Measurements from ENCODE around the gene FTL.

The FTL gene

DNA sequence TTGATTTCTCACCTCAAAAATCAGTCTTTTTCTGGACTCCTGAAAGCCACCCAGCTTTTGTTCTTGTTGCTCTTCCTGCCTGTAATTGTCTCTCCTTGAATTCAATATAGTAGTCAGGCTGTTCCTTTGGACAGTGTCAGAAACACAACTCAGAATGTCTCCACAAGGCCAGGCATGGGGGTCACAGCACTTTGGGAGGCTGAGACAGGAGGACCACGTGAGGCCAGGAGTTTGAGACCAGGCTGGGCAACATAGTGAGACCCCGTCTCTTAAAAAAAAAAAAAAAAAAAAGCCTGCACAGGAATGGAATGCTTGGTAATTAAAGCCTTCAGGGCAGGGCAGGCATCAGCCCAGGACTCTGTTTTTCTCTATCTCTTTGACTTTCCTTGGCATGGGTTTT, 19.3 kb upstream of the FTL start:
- no peak for DNase-seq (ENCODE audit: low read depth)

DNA sequence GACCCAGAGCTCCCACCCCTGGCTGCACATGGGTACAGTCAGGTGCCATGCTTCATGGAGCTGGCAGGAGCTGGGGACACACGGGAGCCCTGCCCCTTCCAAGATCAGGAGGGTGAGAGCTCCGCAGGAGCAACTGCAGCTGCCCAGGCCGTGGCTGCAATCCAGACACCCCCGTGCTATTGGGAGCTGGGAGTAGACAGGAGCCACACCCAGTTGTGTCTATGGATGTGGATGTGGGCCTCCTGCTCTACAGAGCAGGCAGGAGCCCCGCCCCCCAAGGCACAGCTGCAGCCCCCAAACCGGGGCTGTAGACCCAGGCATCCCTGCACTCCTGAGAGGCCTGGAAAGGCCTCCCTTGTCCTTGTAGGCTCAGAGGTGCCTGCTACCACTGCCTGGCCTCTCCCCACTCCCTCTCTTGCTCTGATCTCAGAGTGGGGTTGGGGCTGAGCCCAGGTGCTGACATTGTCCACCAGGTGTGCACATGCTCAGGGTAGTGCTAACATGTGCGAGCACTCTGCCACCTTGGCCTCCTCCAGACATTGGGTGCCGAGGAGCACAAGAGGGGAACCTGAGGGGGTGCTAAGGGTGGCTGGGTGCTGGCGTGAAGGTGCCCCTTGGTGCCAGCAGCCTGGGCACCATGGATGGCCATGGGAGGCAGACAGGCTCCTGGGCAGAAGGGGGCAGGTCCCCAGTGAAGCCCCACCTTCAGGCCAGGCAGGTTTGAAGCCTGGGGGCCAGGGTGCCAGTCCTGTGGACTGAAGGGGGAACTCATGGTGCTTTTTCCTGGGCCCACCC, 18.4 kb upstream of the FTL start:
- no peak for DNase-seq (ENCODE audit: low read depth)

DNA sequence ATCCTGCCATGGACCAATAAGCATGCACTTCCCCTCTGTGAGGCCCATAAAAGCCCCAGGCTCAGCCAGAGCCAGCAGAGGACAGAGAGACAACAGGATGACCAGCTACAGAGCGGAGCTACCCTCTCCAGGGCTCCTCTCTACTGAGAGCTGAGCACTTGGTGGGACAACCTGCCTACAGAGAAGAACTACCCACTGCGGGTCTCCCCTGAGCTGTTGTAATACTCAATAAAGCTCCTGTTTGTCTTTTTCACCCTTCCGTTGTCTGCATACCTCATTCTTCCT, 17.9 kb upstream of the FTL start:
- DNase-seq (ENCODE audit: low read depth): no peak

DNA sequence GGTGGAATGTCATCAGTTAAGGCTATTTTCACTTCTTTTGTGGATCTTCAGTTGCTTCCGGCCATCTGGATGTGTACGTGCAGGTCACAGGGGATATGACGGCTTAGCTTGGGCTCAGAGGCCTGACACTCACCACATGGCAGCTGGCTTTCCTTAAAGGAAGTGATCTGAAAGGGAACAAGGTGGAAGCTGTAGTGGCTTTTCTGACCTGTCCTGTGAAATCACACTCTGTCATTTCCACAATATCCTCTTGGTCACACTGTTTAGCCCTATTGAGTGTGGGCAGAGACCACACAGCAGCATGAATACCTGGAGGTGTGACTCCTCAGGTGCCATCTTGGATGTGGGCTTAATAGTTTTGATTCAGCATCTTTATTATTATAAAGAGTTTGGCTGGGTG, 14.9 kb upstream of the FTL start:
- DNase-seq (ENCODE audit: low read depth): no peak

DNA sequence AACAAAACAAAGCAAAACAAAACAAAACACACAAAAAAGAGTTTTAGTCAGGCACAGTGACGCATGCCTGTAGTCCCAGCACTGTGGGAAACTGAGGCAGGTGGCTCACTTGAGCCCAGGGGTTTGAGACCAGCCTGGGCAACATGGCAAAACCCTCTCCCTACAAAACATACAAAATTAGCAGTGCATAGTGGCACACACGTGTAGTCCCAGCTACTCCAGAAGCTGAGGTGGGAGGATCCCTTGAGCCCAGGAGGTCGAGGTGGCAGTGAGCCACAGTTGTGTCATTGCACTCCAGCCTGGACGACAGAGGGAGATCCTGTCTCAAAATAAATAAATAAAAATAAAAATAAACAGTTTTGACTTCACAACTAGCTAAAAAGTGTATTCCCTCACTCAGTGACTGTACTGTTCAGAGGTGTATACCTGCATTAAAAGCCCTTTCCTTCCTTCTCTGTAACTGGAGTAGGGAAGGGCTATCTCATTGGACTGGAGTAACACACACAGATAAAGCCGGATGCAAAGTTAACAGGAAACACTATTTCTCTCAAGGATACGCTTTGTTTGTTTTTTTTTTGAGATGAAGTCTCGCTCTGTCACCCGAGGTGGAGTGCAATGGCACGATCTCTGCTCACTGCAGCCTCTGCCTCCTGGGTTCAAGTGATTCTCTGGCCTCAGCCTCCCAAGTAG, 14.1 kb upstream of the FTL start:
- DNase-seq (ENCODE audit: low read depth): no peak

DNA sequence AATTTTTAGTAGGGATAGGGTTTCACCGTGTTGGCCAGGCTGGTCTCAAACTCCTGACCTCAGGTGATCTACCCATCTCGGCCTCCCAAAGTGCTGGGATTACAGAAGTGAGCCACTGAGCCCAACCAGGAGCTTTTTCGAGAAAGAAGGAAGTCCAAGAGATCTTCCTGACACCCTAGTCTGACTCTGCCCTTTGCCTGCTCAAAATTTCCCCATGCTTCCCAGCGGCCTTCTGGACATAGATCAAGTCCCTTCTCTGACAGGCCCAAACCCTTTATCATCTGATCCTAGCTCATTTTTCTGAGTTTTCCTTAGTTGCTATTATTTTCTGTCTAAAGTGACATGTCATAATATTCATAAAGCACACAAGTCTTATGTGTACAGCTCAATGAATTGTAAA, 12.0 kb upstream of the FTL start:
- no peak for DNase-seq (ENCODE audit: low read depth)

DNA sequence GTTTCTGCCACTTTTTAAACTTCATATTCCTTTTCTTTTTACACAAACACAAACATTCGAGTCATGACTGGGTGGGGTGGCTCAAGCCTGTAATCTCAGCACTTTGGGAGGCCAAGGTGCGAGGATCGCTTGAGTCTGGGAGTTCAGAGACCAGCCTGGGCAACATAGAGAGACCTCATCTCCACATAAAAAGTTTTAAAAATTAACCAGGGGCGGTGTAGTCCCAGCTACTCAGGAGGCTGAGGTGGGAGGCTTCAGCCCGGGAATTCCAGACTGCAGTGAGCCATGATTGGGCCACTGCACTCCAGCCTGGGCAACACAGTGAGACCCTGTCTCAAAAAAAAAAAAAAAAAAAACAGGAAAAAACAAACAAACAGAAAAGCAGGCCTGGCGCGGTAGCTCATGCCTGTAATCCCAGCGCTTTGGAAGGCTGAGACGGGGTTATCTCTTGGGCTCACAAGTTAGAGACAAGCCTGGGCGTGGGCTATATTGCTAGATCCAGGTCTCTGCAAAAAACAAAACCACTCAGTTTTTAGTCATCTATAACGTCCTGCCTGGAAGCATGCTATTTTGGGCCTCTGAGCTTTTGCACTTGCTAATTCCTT, 11.0 kb upstream of the FTL start:
- no peak for DNase-seq (ENCODE audit: low read depth)

DNA sequence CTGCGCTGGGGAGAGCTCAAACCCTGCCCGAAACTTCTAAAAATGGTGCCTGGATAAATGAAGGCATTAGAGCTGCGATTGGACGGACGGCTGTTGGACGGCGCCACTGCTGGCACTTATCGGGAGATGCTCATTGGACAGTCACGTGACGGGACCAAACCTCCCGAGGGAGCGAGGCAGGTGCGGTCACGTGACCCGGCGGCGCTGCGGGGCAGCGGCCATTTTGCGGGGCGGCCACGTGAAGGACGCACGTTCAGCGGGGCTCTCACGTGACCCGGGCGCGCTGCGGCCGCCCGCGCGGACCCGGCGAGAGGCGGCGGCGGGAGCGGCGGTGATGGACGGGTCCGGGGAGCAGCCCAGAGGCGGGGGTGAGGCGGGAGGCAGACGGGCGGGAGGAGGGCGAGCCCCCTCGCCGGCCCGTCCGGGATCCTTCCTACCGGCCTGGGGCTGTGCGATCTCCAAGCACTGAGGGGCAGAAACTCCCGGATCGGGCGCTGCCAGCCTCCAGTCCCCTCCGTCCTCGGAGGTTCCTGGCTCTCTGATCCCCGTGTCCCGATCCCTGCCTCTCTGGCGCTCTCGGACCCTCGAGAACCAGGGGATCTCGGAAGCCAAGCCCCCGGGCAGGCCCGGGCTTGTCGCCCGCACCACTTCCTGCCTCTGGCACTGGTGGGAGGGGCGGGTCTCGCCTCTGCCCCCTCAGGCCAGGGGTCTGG, 10.4 kb upstream of the FTL start, which contains the start of gene BAX:
Gene BAX (plus strand): TSS at position 281 of the 713 bp plus-strand sequence. CDS start 54 bp downstream, at position 335.
- DNase-seq (ENCODE audit: low read depth): peak; percentile 81

DNA sequence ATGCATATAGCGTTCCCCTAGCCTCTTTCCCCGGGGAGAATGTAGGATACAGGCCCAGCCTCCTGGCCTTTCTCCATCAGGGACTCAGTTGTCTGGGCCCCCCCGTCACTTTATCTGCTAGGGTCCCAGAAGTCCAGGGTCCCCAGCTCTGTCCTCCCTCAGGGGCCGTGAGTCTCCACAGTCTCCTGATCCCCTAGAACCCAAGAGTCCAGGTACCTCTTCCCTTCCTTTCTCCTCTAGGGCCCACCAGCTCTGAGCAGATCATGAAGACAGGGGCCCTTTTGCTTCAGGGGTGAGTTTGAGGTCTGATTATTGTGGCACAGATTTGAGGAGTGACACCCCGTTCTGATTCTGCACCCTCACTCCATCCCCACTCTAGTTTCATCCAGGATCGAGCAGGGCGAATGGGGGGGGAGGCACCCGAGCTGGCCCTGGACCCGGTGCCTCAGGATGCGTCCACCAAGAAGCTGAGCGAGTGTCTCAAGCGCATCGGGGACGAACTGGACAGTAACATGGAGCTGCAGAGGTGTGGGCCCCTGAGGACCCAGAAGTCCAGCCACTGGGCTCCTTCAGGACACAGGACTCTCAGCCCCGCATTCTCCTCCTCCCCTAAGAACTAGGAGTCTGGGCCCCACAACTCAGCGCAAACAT, 9.7 kb upstream of the FTL start:
- DNase-seq (ENCODE audit: low read depth): no peak

DNA sequence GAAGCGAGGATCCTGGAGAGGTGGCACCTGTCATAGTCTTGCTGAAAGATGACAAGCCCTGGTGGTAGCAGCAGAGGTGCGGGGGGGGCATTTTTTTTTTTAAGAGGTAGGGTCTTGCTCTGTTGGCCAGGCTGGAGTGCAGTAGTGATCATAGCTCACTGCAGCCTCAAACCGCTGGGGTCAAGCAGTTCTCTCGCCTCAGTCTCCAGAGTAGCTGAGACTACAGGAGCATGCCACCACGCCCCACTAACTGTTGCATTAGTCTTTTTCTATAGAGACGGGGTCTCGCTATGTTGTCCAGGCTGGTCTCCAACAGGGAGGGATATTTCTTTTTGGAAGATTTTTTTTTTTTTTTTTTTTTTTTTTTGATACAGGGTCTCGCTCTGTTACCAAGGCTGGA, 7.1 kb upstream of the FTL start:
- DNase-seq (ENCODE audit: low read depth): no peak

DNA sequence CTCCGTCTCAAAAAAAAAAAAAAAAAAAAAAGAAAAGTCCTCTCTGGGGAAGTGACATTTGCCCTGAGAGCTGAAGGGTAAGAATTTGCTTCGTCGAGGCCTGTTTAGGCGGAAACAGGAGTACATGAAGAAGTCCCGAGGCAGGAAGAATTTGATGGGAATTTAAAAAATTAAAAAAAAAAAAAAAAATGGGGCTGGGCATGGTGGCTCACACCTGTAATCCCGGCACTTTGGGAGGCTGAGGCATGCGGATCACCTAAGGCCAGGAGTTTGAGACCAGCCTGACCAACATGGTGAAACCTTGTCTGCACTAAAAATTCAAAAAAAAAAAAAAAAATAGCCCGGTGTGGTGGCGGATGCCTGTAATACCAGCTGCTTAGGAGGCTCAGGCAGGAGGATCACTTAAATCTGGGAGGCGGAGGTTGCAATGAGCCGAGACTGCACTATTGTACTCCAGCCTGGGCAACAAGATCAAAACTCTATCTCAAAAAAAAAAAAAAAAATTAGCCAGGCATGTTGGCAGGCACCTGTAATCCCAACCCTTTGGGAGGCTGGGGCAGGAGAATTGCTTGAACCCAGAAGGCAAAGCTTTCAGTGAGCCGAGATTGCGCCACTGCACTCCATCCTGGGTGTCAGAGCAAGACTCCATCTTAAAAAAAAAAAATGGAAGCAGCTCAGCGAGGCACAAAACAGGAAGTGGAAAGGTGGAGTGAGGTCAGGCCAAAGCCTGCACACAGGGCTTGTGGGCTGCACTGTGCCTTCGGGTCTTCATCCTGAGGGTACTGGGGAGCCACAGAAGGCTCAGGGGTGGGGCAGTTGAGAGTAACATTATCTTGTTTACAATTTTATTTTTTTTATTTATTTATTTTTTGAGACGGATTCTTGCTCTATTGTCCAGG, 5.5 kb upstream of the FTL start:
- no peak for DNase-seq (ENCODE audit: low read depth)

DNA sequence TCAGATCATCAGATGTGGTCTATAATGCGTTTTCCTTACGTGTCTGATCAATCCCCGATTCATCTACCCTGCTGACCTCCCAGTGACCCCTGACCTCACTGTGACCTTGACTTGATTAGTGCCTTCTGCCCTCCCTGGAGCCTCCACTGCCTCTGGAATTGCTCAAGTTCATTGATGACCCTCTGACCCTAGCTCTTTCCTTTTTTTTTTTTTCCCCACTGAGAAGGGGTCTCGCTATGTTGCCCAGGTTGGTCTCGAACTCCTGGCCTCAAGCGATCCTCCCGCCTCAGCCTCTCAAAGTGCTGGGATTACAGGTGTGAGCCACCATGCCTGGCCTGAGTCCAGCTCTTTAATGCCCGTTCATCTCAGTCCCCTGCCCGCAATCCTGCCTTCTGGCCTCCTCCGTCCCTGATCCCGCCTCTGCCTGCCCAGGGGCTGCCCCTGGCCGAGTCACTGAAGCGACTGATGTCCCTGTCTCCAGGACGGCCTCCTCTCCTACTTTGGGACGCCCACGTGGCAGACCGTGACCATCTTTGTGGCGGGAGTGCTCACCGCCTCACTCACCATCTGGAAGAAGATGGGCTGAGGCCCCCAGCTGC, 4.0 kb upstream of the FTL start:
- no peak for DNase-seq (ENCODE audit: low read depth)

DNA sequence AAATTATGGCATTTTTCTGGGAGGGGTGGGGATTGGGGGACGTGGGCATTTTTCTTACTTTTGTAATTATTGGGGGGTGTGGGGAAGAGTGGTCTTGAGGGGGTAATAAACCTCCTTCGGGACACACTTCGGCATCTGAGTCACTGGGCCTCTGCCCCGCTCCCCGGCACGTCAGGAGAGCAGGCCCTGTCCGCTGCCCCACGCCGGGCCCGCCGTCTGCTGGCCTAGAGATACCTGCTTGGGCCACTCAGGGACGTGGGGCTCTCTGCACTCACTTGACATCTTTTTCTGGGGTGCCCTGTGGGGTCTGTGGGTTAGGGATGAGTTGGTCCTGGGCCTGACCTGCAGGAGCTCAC, 3.5 kb upstream of the FTL start:
- no peak for DNase-seq (ENCODE audit: low read depth)

DNA sequence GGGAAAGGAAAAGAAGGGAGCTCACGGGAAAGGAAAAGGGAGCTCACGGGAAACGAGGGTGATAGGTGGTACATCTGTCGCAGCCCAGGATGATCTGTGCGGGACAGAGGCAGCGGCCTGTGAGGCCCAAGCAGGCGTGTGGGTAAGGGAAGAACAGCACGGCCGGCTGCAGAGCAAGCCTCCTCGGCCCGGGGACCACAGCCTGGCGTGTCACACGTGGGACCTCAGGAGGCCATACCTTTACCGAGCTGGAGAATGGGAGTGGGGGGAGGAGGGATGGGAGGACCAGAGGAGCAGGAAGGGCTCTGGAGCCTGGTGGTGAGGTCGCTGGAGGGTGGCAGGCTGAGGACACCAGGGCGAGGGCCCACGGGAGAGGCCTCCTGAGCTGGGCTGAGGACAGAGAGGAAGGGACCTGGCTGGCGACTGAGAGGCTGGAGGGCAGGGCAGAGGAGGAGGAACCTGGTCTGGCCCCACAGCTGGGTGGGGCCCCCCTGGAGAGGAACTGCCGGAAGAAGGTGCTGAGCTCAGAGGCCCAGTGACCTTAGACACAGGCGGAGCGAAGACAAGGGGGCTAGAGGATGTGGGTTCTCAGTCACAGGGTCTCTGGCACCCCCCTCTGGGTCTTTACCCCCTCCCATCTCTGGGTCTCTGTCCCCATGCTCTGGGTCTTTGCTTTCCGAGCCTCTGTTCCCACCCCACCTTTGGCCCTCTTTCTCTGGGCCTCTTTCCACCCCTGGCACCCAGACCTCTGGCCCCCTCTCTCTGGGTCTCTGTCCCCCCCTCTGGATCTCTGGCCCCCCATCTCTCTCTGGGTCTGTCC, 2.9 kb upstream of the FTL start:
- no peak for DNase-seq (ENCODE audit: low read depth)

DNA sequence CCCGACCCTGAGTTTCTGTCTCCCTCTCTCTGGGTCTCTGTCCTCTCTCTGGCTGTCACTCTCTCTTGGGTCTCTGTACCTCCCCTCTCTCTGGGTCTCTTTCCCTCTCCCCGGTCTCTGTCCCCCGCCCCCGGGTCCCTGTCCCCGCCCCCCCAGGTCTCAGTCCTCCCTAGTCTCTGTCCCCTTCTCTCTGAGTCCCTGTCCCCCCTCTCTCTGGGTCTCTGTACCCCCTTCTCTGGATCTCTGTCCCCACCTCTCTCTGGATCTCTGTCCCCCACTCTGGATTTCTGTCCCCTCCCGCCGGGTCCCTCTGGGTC, 2.3 kb upstream of the FTL start:
- no peak for DNase-seq (ENCODE audit: low read depth)

DNA sequence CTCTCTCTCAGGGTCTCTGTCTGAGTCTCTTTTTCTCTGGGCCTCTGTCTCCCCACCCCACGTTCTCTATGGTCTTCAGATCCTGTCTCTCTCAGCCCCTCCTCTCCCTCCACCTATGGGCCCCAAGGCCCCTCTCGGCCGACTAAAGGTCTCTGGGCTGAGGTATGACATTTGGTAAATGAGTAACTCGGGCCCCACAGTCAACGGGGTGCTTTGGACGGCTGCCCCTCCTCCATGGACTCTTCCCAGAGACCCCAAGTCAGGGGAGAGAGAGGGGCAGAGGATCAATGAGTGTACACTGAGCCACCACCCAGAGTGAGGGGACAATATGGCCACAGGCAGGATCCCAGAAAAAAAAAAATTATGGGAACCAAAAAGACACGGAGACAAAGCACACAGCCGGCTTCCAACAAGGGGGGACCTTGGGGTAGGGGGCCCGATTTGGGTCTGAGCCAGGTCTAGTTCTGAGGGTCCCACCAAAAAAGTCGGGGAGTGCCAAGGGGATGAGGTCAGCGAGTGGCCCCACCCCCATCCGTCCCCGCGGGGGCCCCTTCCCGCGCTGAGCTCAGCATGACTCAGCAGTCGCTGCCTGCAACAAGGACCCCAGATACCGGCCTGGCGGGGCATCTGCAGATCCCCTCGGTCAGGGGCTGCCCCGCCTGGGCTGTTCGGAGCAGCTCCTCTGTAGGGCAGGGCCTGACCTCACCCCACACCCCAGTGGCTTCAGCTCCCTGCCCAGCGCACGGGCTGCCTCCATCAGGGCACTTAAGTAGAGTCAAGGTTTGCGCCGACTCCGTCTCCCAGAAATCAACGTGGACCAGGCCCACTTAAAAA, 1.5 kb upstream of the FTL start:
- DNase-seq (ENCODE audit: low read depth): peak; percentile 42

DNA sequence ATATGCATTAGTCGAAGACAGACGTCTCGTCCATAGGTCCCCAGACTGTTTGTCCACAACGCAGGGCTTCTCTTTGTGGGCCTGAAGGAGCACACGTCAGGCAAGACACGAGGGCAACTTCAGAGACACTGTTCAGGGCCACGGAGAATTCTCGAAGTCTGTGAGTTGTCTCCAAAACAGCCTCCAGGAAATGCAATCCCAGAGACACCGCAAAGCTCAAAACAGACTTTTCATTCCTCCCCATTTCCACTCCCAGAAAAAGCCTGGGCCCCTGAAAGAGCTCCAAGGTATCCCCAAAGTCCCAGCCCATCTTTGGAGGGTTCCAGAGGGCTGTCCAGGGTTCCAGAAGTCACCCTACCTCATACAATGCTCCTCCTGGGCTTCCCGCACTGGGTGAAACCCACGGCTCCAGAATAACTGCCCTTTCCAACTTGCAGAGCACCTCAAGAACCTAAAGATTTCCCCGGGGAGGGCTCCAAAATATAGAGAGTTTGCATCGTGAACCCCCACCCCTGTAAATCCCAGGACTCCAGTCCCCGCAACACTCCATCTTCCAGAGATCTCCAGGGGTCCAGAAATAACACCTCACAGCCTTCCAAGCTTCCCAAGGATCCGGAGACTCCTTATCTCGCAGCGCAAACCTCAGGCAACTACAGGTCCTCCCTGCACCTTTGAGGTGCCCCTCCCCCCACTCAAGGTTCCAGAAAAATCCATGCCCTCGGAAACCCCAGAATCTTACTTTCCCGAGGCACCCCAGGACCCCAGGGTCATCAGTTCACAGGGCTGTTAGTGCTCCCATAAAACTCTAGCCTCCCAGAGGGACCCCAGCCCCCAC, 687 bp upstream of the FTL start:
- DNase-seq (ENCODE audit: low read depth): no peak

DNA sequence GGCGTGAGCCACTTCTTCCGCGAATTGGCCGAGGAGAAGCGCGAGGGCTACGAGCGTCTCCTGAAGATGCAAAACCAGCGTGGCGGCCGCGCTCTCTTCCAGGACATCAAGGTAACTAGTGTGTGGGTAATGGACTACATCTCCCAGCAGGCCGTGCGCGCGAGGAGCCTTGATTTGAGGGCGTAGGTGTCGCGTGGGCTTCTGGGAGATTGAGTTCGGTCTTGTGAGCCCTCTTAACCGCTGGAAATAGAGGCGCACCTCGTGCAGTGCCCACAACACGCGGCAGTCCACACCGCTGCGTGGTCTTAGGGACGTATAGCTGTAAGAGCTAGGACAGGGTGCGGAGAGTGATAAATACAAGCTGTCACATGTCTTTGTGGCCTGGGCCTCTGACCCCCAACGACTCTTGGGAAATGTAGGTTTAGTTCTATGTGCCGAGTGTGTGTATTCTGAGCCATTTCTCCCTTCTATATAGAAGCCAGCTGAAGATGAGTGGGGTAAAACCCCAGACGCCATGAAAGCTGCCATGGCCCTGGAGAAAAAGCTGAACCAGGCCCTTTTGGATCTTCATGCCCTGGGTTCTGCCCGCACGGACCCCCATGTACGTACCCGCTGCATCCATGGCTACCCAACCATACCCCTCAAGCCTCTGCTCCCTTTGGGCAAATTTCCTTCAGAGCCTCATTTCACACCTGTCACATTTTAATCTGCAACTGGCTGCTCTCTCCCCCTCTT, 864 bp downstream of the FTL start:
- DNase-seq (ENCODE audit: low read depth): peak; percentile 81
